ENCODE data around the gene HAPLN2.

HAPLN2 gene

DNA sequence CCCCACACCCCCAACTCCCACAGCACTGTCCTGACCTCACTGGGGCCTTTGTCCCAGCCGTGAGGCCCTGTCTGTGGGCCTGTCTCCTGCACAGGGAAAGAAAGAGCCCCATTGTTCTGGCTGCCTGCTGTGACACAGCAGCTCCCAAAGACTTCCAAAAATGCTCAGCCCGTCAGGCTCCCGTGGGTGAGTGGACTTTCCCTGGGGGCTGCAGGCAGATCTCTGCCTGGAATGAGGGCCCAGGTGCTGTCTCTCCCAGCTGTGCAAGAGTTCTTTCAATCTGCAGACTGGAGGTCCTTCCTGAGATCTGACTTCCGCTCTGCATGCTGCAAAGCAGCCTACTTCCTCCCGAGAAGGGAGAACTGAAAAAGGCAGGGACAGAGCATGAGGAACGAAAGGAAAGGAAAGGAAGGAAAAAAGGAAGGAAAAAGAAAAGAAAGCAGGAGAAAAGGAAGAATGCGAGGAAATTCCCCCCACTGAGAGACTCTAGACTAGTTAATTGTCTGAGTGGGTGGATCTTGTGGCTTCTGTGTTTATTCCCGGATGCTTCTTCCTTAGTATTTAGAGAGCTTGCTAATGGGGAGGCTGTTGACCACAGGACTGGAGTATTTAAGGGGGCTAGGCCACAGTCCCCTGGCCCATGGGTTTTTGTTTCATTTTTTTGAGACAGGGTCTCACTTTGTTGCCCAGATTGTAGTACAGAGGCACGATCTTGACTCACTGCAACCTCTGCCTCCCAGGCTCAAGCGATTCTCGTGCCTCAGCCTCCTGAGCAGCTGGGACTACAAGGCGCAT lies 43.0 kb downstream of the HAPLN2 start:
- H3K27ac Mint-ChIP-seq, result no peak overlapping the region
- ATAC-seq (replicated peaks), result no peak
- H3K4me3 Mint-ChIP-seq, result no peak overlapping the region

DNA sequence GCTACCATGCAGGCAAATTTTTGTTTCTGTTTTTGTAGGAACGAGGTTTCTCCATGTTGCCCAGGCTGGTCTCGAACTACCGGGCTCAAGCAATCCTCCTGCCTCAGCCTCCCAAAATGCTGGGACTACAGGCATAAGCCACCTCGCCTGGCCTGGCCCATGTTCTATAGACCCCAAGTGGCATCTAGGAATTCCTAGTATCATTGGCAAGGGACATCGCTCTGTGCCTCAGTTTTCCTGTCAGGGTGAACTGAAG lies 43.5 kb downstream of the HAPLN2 start:
- Mint-ChIP-seq H3K4me3 (no peak overlapping the region), H3K4me1 (peaks cover 70 to 81% of the 10 kb centered on the region in 2 donors), H3K27me3 (peaks cover 10 to 11% of the 10 kb centered on the region in 2 donors), H3K9me3 (no peaks in the 10 kb centered on the region), H3K36me3 (no peaks in the 10 kb centered on the region), H3K27ac (peak overlapping the region; percentile 77)
- no peak for DNase-seq
- ATAC-seq (replicated peaks), result no peak

More for the DNA sequence above, 43.0 kb downstream of the HAPLN2 start:
- H3K36me3 Mint-ChIP-seq, result peaks cover 0 to 2% of the 10 kb centered on the region in 2 donors
- peaks cover 76 to 86% of the 10 kb centered on the region in 2 donors for H3K4me1 Mint-ChIP-seq
- H3K27me3 Mint-ChIP-seq, result peaks cover 15 to 16% of the 10 kb centered on the region in 2 donors
- no peaks in the 10 kb centered on the region for H3K9me3 Mint-ChIP-seq
- DNase-seq, result no peak

DNA sequence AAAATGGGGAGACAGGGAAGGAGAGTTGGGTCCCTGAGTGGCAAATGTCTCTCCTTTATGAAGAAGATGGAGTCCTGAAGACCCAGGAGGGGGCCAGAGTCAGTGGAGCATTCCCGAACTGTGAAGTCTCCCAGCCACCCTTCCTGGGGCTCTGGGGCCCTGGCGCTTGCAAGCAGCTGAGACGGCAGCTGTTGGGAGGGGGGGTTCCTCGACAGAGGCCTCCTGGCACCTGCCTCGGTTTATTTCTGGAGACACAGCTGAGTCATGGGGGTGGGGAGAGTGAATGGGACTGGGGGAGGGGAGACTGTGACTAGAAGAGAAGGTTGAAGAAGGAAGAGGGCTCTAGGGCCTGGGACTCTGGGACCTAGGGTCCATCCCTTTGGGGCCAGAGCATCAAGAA lies 44.0 kb downstream of the HAPLN2 start:
- peaks cover 6% of the 10 kb centered on the region in 2 donors for H3K27me3 Mint-ChIP-seq
- peaks cover 66 to 77% of the 10 kb centered on the region in 2 donors for H3K4me1 Mint-ChIP-seq
- H3K4me3 Mint-ChIP-seq, result no peak overlapping the region
- H3K36me3 Mint-ChIP-seq, result no peaks in the 10 kb centered on the region
- ATAC-seq (replicated peaks) (no peak), DNase-seq (no peak)
- peak overlapping the region; percentile 77 for H3K27ac Mint-ChIP-seq
- no peaks in the 10 kb centered on the region for H3K9me3 Mint-ChIP-seq

DNA sequence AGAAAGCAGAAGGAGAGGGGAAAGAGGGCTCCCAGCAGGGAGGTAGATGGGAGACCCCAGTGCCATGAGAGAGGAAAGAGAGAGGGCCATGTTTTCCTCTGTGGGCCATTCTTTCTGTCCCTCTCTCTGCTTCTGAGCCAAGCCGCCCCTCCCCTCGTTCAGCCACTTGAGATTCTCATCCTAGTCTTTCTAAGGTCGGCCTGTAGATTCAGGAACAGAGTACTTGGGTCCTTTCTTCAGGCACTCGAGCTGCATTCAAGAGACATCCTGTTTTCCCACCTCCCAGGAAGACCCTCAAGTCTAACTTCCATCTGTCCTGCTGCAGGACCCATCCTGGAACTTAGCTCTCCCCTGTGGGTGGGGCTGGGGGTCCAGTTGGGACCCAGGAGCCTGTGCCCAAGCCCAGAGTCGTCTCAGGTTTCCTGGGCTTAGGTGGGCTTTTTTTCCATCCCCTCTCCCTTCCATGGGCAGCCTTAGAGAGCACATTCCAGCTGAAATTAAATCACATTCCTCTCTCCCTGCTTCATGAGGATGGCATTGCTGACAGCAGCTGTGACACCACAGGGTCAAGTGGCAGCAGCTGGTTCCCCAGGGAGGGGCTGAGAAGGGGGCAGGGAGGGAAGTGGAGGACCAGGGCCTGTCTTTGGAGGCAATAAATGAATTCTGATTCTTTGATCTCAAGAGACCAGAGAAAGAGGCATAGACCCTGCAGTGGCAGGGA lies 45.0 kb downstream of the HAPLN2 start:
- DNase-seq, result no peak
- Mint-ChIP-seq H3K4me1 (peaks cover 61 to 66% of the 10 kb centered on the region in 2 donors), H3K9me3 (no peaks in the 10 kb centered on the region), H3K4me3 (no peak overlapping the region), H3K27ac (no peak overlapping the region), H3K27me3 (peaks cover 0 to 5% of the 10 kb centered on the region in 2 donors), H3K36me3 (no peaks in the 10 kb centered on the region)
- ATAC-seq (replicated peaks), result no peak

DNA sequence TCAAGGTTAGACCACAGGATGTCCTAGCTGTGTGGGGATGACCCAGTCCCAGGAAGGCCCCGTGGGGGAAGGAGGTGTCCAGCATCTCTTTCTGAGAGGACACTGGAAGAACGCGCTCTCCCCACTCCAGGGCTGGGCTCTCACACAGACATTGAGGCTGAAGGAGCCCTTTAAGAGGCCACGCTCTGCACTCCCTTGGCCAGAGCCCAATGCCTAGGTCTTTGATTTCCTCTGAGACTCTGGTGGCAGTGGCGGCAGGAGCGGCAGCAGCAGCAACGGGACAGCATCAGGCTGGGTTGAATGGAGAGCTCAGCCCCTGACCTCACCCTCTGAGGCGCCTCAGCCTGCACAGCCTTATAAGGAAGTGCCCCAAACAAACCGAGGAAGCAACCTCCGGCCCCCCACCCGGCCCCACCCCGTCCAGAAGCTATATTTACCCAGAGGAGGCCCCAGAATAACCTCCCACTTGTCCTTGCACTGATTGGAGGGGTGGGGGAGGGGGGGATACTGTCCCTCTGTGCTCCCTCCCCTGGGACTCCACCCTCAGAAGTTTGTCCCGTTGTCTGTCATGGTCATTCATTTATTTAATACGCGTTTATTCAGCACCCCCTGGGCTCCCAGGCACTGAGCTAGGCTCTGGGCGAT lies 45.7 kb downstream of the HAPLN2 start:
- Mint-ChIP-seq H3K27ac (no peak overlapping the region), H3K4me3 (no peak overlapping the region), H3K36me3 (no peaks in the 10 kb centered on the region), H3K9me3 (no peaks in the 10 kb centered on the region), H3K4me1 (peaks cover 54 to 60% of the 10 kb centered on the region in 2 donors), H3K27me3 (peaks cover 0 to 4% of the 10 kb centered on the region in 2 donors)
- ATAC-seq (replicated peaks) (peak; percentile 43 to 45), DNase-seq (no peak)

DNA sequence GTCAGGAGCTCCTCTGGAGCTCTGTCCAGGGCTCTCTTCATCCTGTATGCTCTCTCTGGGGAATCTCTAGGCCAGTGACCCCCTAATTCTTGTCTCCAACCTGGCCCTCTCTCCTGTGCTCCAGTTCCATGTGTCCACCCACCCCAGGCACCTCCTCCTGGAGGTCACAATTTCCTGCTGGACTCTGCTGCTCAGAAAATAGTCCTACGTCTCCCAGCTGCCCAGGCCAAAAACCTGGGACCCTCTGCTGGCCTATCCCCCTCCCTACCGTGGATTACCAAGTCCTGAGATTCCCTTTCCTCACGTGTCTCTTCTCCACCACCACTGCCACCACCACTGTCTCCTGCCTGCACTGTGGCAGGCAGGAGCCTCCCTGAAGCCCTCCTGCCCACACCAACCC lies 46.3 kb downstream of the HAPLN2 start:
- peaks cover 52 to 53% of the 10 kb centered on the region in 2 donors for H3K4me1 Mint-ChIP-seq
- DNase-seq, result no peak
- no peaks in the 10 kb centered on the region for H3K36me3 Mint-ChIP-seq
- no peaks in the 10 kb centered on the region for H3K9me3 Mint-ChIP-seq
- no peak for ATAC-seq (replicated peaks)
- H3K4me3 Mint-ChIP-seq, result no peak overlapping the region
- H3K27ac Mint-ChIP-seq, result peak overlapping the region; percentile 4
- H3K27me3 Mint-ChIP-seq, result peaks cover 3 to 11% of the 10 kb centered on the region in 2 donors

DNA sequence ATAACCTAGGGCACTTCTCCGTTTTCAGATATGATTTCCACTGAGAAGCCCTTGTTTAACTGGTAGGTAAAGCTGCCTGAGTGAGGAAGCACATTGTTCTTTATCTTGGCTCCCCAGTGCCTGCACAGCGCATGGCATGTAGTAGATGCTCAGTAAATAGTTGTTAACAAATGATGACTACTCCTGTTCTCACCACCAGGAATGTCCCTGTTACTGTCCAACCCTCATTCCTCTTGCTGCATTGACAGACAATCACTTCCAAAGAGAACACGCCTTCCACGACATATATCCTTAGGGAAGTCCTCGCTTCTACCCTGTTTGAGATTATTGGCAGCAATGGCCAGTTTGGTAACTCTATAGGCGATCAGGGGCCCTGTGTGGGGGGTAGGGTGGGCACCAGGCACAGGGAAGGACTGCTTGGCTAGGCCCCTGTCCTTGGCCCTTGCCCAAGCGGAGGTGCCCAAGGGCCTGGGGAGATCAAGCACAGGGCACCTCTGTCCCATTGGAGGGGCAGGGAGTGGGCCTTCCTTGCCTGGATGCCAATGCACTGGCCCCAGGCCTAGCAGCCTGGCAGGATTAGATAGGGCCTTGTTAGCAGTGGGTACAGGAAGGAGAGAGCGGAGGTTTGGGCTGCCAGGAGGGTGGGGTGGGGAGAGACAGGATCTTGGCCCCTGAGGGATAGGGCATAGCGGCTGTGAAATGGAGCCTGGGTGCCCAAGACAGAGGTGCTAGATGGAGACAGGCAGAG lies 47.8 kb downstream of the HAPLN2 start:
- H3K36me3 Mint-ChIP-seq, result no peaks in the 10 kb centered on the region
- H3K9me3 Mint-ChIP-seq, result no peaks in the 10 kb centered on the region
- peaks cover 37 to 38% of the 10 kb centered on the region in 2 donors for H3K4me1 Mint-ChIP-seq
- no peak overlapping the region for H3K27ac Mint-ChIP-seq
- ATAC-seq (replicated peaks) (no peak), DNase-seq (no peak)
- peaks cover 13 to 23% of the 10 kb centered on the region in 2 donors for H3K27me3 Mint-ChIP-seq
- H3K4me3 Mint-ChIP-seq, result no peak overlapping the region

DNA sequence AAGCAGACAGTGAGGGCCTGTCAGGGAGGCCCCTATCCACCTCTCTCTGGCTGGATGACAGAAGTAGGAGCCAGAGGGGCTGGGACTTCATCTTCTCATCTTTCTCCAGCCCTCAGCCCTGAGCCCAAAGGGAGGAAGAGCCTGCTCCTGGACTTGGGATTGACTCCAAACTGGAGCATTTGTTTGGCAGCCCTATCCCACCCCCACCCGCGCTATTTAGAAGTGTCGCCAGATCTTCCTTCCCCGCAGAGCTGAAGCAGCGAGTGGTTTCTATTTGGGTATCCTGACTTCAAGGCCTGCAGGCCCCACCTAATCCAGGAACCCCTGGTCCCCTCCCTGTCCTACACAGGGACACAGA lies 48.4 kb downstream of the HAPLN2 start:
- Mint-ChIP-seq H3K4me1 (peaks cover 33 to 34% of the 10 kb centered on the region in 2 donors), H3K4me3 (no peak overlapping the region), H3K36me3 (no peaks in the 10 kb centered on the region), H3K9me3 (no peaks in the 10 kb centered on the region), H3K27ac (no peak overlapping the region), H3K27me3 (peaks cover 13 to 29% of the 10 kb centered on the region in 2 donors)
- ATAC-seq (replicated peaks) (no peak), DNase-seq (no peak)

DNA sequence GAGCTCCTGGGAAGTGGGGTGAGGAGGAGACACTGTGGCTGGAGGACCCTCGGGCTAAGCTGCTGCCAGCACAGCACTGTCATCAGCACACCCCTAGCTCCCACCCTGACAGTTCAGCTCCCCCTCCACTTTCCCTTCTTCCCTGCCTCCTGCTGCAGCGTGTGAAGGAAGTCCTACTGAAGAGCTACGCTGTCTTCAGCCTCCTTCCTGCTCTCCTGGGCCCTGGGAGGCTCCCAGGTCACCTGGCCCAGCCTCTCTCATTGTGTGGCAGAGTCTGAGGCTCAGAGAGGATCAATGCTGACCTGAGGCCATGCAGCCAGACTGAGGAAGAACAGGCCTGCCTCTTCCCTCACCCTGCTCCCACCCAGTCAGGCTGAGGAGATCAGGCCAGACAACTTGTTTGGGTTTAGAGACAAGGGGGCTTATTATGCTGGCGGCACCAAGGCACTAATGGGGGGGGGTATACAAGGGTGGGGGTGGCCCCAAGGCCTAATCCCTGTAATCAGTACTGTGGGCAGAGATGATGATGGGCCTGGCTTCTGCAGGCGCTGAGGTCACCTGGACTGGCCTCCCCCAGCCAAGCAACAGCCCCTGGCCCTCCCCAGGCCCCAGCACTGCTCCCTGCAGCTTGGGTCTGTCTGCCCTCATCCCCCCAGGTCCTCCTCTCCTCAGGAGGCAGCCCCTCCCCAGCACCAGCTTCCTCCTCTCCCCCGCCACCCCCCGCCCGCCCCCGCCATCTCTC lies 48.9 kb downstream of the HAPLN2 start:
- H3K27me3 Mint-ChIP-seq, result peaks cover 15 to 35% of the 10 kb centered on the region in 2 donors
- no peak for ATAC-seq (replicated peaks)
- no peak for DNase-seq
- H3K4me3 Mint-ChIP-seq, result no peak overlapping the region
- no peaks in the 10 kb centered on the region for H3K36me3 Mint-ChIP-seq
- no peaks in the 10 kb centered on the region for H3K9me3 Mint-ChIP-seq
- H3K27ac Mint-ChIP-seq, result no peak overlapping the region
- peaks cover 28 to 30% of the 10 kb centered on the region in 2 donors for H3K4me1 Mint-ChIP-seq

DNA sequence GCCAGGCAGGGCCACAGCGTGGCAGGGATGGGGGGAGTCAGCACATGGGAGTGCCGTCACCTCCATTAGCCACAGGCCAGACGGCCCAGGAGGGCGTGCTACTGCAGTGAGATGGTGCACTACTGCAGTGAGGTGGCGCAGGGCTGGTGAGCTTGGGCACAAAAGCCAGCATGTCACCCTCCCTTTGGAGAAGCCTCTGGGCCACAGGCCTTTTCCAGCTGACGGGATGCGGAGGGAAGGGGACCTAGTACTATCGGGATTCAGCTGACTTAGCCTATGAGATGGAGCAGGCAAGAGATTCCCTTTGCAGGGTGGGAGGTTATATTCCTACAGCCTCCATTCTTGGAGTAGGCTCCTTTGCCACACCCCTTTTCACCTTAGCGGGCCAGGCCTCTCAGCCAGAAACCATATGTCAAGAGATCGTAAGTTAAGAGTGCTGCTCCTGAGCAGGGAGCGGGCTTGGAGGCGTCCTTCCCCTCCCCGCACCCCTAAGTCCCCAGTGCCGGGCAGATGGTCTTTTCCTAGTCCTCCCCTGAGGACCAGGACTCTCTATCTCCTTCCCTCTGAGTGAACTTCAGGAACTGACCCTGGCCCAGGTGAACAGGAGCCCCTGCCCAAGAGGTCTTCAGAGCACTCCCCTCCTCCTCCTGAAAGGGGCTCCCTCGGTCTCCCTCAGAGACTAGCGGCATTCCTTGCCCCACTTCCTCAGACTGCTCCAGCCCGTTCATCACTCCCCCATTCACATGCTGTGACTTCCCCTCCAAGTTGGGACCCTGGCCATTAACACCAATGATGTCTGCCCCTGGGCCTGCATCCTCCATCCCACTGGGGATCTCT lies 49.8 kb downstream of the HAPLN2 start:
- H3K9me3 Mint-ChIP-seq, result no peaks in the 10 kb centered on the region
- peak overlapping the region; percentile 62 for H3K27ac Mint-ChIP-seq
- ATAC-seq (replicated peaks) (no peak), DNase-seq (no peak)
- no peak overlapping the region for H3K4me3 Mint-ChIP-seq
- peaks cover 24 to 43% of the 10 kb centered on the region in 2 donors for H3K27me3 Mint-ChIP-seq
- no peaks in the 10 kb centered on the region for H3K36me3 Mint-ChIP-seq
- peaks cover 19 to 22% of the 10 kb centered on the region in 2 donors for H3K4me1 Mint-ChIP-seq

DNA sequence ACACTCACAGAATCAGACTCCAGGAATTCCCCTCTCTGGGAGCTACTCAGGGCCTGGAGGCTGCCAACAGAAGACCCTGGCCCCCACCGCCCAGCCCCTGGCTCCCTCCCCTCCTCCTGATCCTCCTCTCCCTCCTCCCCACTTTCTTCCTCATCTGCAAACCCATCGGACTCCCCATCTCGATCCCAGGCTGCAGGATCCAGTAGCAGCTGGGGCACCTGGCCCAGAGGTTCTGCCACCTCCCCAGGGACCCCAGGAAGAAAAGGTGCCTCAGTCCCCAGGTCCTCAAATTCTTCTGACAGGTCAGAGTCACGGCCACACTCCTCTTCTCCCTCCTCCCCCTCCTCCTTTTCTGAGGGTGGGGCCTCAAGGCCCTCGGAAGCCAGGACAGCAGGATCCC lies 50.6 kb downstream of the HAPLN2 start:
- Mint-ChIP-seq H3K4me3 (no peak overlapping the region), H3K9me3 (no peaks in the 10 kb centered on the region), H3K27ac (no peak overlapping the region), H3K36me3 (no peaks in the 10 kb centered on the region), H3K27me3 (peaks cover 29 to 51% of the 10 kb centered on the region in 2 donors), H3K4me1 (peaks cover 11 to 14% of the 10 kb centered on the region in 2 donors)
- no peak for ATAC-seq (replicated peaks)
- DNase-seq, result no peak

DNA sequence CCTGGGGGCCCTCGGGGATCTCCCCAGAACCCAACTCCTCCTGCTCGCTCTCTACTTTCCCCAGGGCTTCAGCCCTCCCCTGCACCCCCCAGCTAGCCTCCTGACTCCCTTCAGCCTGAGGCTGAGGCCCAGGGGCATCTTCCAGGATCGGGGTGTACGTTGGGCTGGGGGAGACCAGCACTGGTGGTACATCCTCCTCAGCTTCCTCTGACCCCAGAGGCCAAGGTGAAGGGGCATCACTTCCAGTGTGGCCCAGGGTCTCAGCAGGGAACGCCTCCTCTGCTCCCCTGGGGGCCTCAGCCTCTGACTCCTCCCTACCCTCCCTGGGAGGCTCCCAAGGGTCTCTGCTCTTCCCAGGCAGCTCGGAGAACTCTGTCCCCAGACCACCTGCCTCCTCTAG lies 51.1 kb downstream of the HAPLN2 start:
- Mint-ChIP-seq H3K27ac (no peak overlapping the region), H3K27me3 (peaks cover 35 to 57% of the 10 kb centered on the region in 2 donors), H3K4me1 (peaks cover 6 to 11% of the 10 kb centered on the region in 2 donors), H3K36me3 (no peaks in the 10 kb centered on the region), H3K4me3 (no peak overlapping the region), H3K9me3 (no peaks in the 10 kb centered on the region)
- no peak for ATAC-seq (replicated peaks)
- DNase-seq, result no peak

DNA sequence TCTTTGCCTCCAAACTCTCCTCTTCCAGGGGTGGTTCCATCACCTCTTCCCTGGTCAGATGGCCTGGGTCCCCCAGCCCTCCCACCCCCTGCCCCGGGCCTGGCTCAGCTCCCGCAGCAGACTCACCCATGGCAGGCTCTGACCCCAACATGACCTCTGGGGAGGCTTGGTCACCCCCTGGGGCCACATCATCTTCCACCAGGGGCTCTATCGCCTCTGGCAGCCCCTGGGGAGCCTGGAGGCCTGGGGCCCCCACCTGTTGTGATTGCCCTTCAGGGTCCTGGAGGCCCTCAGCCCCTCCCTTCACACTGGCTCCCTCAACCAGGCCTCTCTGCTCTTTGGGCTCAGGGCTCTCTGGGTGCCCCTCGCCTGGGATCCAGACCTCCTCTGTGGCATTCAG lies 51.6 kb downstream of the HAPLN2 start:
- H3K36me3 Mint-ChIP-seq, result no peaks in the 10 kb centered on the region
- peaks cover 39 to 61% of the 10 kb centered on the region in 2 donors for H3K27me3 Mint-ChIP-seq
- DNase-seq (no peak), ATAC-seq (replicated peaks) (no peak)
- no peak overlapping the region for H3K27ac Mint-ChIP-seq
- H3K4me1 Mint-ChIP-seq, result peaks cover 2 to 6% of the 10 kb centered on the region in 2 donors
- H3K4me3 Mint-ChIP-seq, result no peak overlapping the region
- H3K9me3 Mint-ChIP-seq, result no peaks in the 10 kb centered on the region

Data from stimulated activated naive B cell treated with anti-CD40 and anti-IgM and Interleukin-4, amounts not matched to agents 10 μg/mL and 1 μg/mL and 100 μg/mL, for 72 hours (primary cell).